ENCODE measurements around the gene DCTN3.

DCTN3 gene

GRCh38 chr9:34588671-34589635, 31.3 kb downstream of the DCTN3 start:
- DNase-seq: no peak

GRCh38 chr9:34587271-34587670, 33.0 kb downstream of the DCTN3 start:
- DNase-seq: no peak

GRCh38 chr9:34585946-34586669, 34.2 kb downstream of the DCTN3 start:
- no peak for DNase-seq

- no peak for DNase-seq
These were observed 35.3 kb downstream of the DCTN3 start for GRCh38 chr9:34584970-34585369.

GRCh38 chr9:34582787-34583186, 37.5 kb downstream of the DCTN3 start:
- no peak for DNase-seq

GRCh38 chr9:34581318-34581717, 39.0 kb downstream of the DCTN3 start:
- no peak for DNase-seq

GRCh38 chr9:34580358-34580757, 39.9 kb downstream of the DCTN3 start:
- no peak for DNase-seq

GRCh38 chr9:34579808-34580163, 40.5 kb downstream of the DCTN3 start:
- DNase-seq: no peak

GRCh38 chr9:34579104-34579807, 41.0 kb downstream of the DCTN3 start:
- no peak for DNase-seq

GRCh38 chr9:34578241-34579103, 41.8 kb downstream of the DCTN3 start:
- no peak for DNase-seq

- no peak for DNase-seq
These were observed 42.7 kb downstream of the DCTN3 start for GRCh38 chr9:34577400-34578240.

GRCh38 chr9:34576597-34577399, 43.5 kb downstream of the DCTN3 start:
- DNase-seq: no peak

- DNase-seq: no peak
These were observed 44.3 kb downstream of the DCTN3 start for GRCh38 chr9:34575862-34576596.

GRCh38 chr9:34575241-34575640, 45.1 kb downstream of the DCTN3 start:
- no peak for DNase-seq

GRCh38 chr9:34574571-34574970, 45.7 kb downstream of the DCTN3 start:
- no peak for DNase-seq

- DNase-seq: no peak
These were observed 46.5 kb downstream of the DCTN3 start for GRCh38 chr9:34573599-34574325.

- DNase-seq: no peak
These were observed 47.7 kb downstream of the DCTN3 start for GRCh38 chr9:34572628-34573027.

- no peak for DNase-seq
These were observed 48.2 kb downstream of the DCTN3 start for GRCh38 chr9:34572092-34572491.

GRCh38 chr9:34571481-34571810, 48.8 kb downstream of the DCTN3 start:
- DNase-seq: no peak

All from SHP77 treated with DMSO at 0.1 percent for 48 hours (cell line).